Activated naive CD4-positive, alpha-beta T cell treated with anti-CD3 and anti-CD28 coated beads, Interleukin-2, amount 10 ng/mL, durations not matched to agents 7 days and 5 days (primary cell): Measurements from ENCODE around the gene MATN4.

Source experiments
- CTCF ChIA-PET: fragments of 350-600 bp; sonication (Branson Sonifier 250); formaldehyde crosslinking; loops from one replicate; lab custom pipeline; 2021; ENCODE audit warnings: antibody characterized with exemption; lab: Charles Lee
- DNase-seq: peaks from one replicate; pipeline ENCODE4 v3.0.0-alpha.2; 2020
- H3K27ac Mint-ChIP-seq: one replicate; pipeline ENCODE4 v1.8.0; 2021; ENCODE audit warnings: mild to moderate bottlenecking, moderate library complexity, mixed read lengths
- H3K27me3 Mint-ChIP-seq: one replicate; pipeline ENCODE4 v1.8.0; 2021; ENCODE audit warnings: mild to moderate bottlenecking, mixed read lengths
- H3K36me3 Mint-ChIP-seq: one replicate; pipeline ENCODE4 v1.8.0; 2021; ENCODE audit warnings: mixed read lengths
- H3K4me1 Mint-ChIP-seq: one replicate; pipeline ENCODE4 v1.8.0; 2021; ENCODE audit warnings: mixed read lengths
- H3K4me3 Mint-ChIP-seq: one replicate; pipeline ENCODE4 v1.8.0; 2021; ENCODE audit warnings: mild to moderate bottlenecking, moderate library complexity, mixed read lengths
- H3K9me3 Mint-ChIP-seq: one replicate; pipeline ENCODE4 v1.8.0; 2021; ENCODE audit warnings: mixed read lengths

Gene MATN4

GRCh38 chr20:45301824-45302271, 6.3 kb downstream of the MATN4 start:
- Mint-ChIP-seq H3K36me3 (no peaks in the 10 kb centered on the region), H3K27me3 (peaks cover 62% of the 10 kb centered on the region), H3K9me3 (no peaks in the 10 kb centered on the region), H3K4me3 (no peak overlapping the region), H3K4me1 (peaks cover 2% of the 10 kb centered on the region), H3K27ac (no peak overlapping the region)
- no peak for DNase-seq
- CTCF ChIA-PET: interaction anchor here (0.5 to 6.2 kb wide), 8 partner anchors 9 to 470 kb away, joined by 3 to 93 read pairs (median 5); no protein-coding TSS in a partner anchor

GRCh38 chr20:45300961-45301360, 7.1 kb downstream of the MATN4 start:
- DNase-seq: peak; percentile 58
- CTCF ChIA-PET: interaction anchor here (0.6 to 6.2 kb wide), 8 partner anchors 9 to 470 kb away, joined by 3 to 93 read pairs (median 5); no protein-coding TSS in a partner anchor
- Mint-ChIP-seq H3K36me3 (no peaks in the 10 kb centered on the region), H3K9me3 (no peaks in the 10 kb centered on the region), H3K4me1 (peaks cover 2% of the 10 kb centered on the region), H3K4me3 (no peak overlapping the region), H3K27ac (no peak overlapping the region), H3K27me3 (peaks cover 58% of the 10 kb centered on the region)

- DNase-seq: no peak
- no peak overlapping the region for H3K4me3 Mint-ChIP-seq
- H3K27me3 Mint-ChIP-seq: peaks cover 46% of the 10 kb centered on the region
- no peak overlapping the region for H3K27ac Mint-ChIP-seq
- H3K4me1 Mint-ChIP-seq: peaks cover 2% of the 10 kb centered on the region
- H3K9me3 Mint-ChIP-seq: peaks cover 2% of the 10 kb centered on the region
- H3K36me3 Mint-ChIP-seq: no peaks in the 10 kb centered on the region
- CTCF ChIA-PET: interaction anchor here (1.6 to 6.2 kb wide), 3 partner anchors 7 to 18 kb away, joined by 3 to 93 read pairs (median 31); no protein-coding TSS in a partner anchor
Observed at GRCh38 chr20:45299786-45300185, 8.3 kb downstream of the MATN4 start.

- no peak for DNase-seq
- no peak overlapping the region for H3K4me3 Mint-ChIP-seq
- peaks cover 2% of the 10 kb centered on the region for H3K9me3 Mint-ChIP-seq
- H3K36me3 Mint-ChIP-seq: no peaks in the 10 kb centered on the region
- peaks cover 44% of the 10 kb centered on the region for H3K27me3 Mint-ChIP-seq
- peaks cover 10% of the 10 kb centered on the region for H3K4me1 Mint-ChIP-seq
- CTCF ChIA-PET: interaction anchor here (0.9 to 1.0 kb wide), 2 partner anchors 15 to 154 kb away, joined by 3 to 4 read pairs; no protein-coding TSS in a partner anchor
- H3K27ac Mint-ChIP-seq: no peak overlapping the region
Observed at GRCh38 chr20:45297786-45298497, 10.2 kb downstream of the MATN4 start.

GRCh38 chr20:45294659-45295058, 13.4 kb downstream of the MATN4 start:
- DNase-seq: no peak
- Mint-ChIP-seq H3K4me1 (peaks cover 7% of the 10 kb centered on the region), H3K36me3 (no peaks in the 10 kb centered on the region), H3K4me3 (no peak overlapping the region), H3K27ac (no peak overlapping the region), H3K27me3 (peaks cover 55% of the 10 kb centered on the region), H3K9me3 (peaks cover 2% of the 10 kb centered on the region)
- CTCF ChIA-PET: interaction anchor here (0.6 to 5.5 kb wide), 36 partner anchors 8 to 504 kb away, joined by 3 to 93 read pairs (median 4); partner anchors contain the start of genes SLPI and SYS1

- H3K4me1 Mint-ChIP-seq: peaks cover 7% of the 10 kb centered on the region
- H3K27ac Mint-ChIP-seq: no peak overlapping the region
- H3K4me3 Mint-ChIP-seq: no peak overlapping the region
- no peak for DNase-seq
- H3K36me3 Mint-ChIP-seq: no peaks in the 10 kb centered on the region
- H3K27me3 Mint-ChIP-seq: peaks cover 53% of the 10 kb centered on the region
- H3K9me3 Mint-ChIP-seq: peaks cover 2% of the 10 kb centered on the region
- CTCF ChIA-PET: interaction anchor here (0.5 to 5.5 kb wide), 57 partner anchors 9 to 505 kb away, joined by 3 to 93 read pairs (median 4); partner anchors contain the start of genes KCNS1, MATN4, SLPI and SYS1
Observed at GRCh38 chr20:45294003-45294368, 14.1 kb downstream of the MATN4 start.

GRCh38 chr20:45293041-45294002, 14.8 kb downstream of the MATN4 start:
- peaks cover 59% of the 10 kb centered on the region for H3K27me3 Mint-ChIP-seq
- peak; percentile 87 for DNase-seq
- CTCF ChIA-PET: interaction anchor here (0.7 to 5.5 kb wide), 56 partner anchors 9 to 487 kb away, joined by 3 to 93 read pairs (median 4); partner anchors contain the start of genes KCNS1, MATN4, SLPI and SYS1
- H3K9me3 Mint-ChIP-seq: peaks cover 2% of the 10 kb centered on the region
- H3K36me3 Mint-ChIP-seq: no peaks in the 10 kb centered on the region
- H3K27ac Mint-ChIP-seq: no peak overlapping the region
- peaks cover 7% of the 10 kb centered on the region for H3K4me1 Mint-ChIP-seq
- peak overlapping the region; percentile 64 for H3K4me3 Mint-ChIP-seq

- Mint-ChIP-seq H3K27me3 (peaks cover 61% of the 10 kb centered on the region), H3K4me3 (no peak overlapping the region), H3K9me3 (peaks cover 2% of the 10 kb centered on the region), H3K4me1 (peaks cover 7% of the 10 kb centered on the region), H3K27ac (no peak overlapping the region), H3K36me3 (no peaks in the 10 kb centered on the region)
- DNase-seq: no peak
- CTCF ChIA-PET: interaction anchor here (1.0 to 5.5 kb wide), 20 partner anchors 11 to 479 kb away, joined by 3 to 93 read pairs (median 5); partner anchors contain the start of genes RBPJL, SLPI and WFDC5
Observed at GRCh38 chr20:45292343-45292742, 15.8 kb downstream of the MATN4 start.

GRCh38 chr20:45291526-45291925, 16.6 kb downstream of the MATN4 start:
- no peak overlapping the region for H3K27ac Mint-ChIP-seq
- peaks cover 7% of the 10 kb centered on the region for H3K4me1 Mint-ChIP-seq
- no peak for DNase-seq
- peaks cover 65% of the 10 kb centered on the region for H3K27me3 Mint-ChIP-seq
- CTCF ChIA-PET: interaction anchor here (1.0 to 5.5 kb wide), 24 partner anchors 9 to 479 kb away, joined by 3 to 93 read pairs (median 5); partner anchors contain the start of genes RBPJL, SLPI and WFDC5
- peaks cover 2% of the 10 kb centered on the region for H3K9me3 Mint-ChIP-seq
- H3K36me3 Mint-ChIP-seq: no peaks in the 10 kb centered on the region
- H3K4me3 Mint-ChIP-seq: no peak overlapping the region

- Mint-ChIP-seq H3K4me3 (no peak overlapping the region), H3K27me3 (peaks cover 65% of the 10 kb centered on the region), H3K36me3 (no peaks in the 10 kb centered on the region), H3K4me1 (peaks cover 7% of the 10 kb centered on the region), H3K27ac (no peak overlapping the region), H3K9me3 (peaks cover 2% of the 10 kb centered on the region)
- CTCF ChIA-PET: interaction anchor here (0.8 to 5.5 kb wide), 28 partner anchors 8 to 480 kb away, joined by 3 to 93 read pairs (median 5); partner anchors contain the start of genes RBPJL, SLPI and WFDC5
- peak; percentile 76 for DNase-seq
Observed at GRCh38 chr20:45290677-45291355, 17.3 kb downstream of the MATN4 start.

GRCh38 chr20:45289942-45290676, 18.0 kb downstream of the MATN4 start:
- Mint-ChIP-seq H3K4me1 (peaks cover 7% of the 10 kb centered on the region), H3K27ac (no peak overlapping the region), H3K9me3 (peaks cover 1% of the 10 kb centered on the region), H3K36me3 (no peaks in the 10 kb centered on the region), H3K4me3 (no peak overlapping the region), H3K27me3 (peaks cover 65% of the 10 kb centered on the region)
- CTCF ChIA-PET: interaction anchor here (0.6 to 5.5 kb wide), 23 partner anchors 7 to 499 kb away, joined by 3 to 93 read pairs (median 5); no protein-coding TSS in a partner anchor
- DNase-seq: no peak

GRCh38 chr20:45288860-45289259, 19.2 kb downstream of the MATN4 start:
- Mint-ChIP-seq H3K27me3 (peaks cover 58% of the 10 kb centered on the region), H3K36me3 (no peaks in the 10 kb centered on the region), H3K9me3 (no peaks in the 10 kb centered on the region), H3K4me1 (peaks cover 5% of the 10 kb centered on the region), H3K27ac (no peak overlapping the region), H3K4me3 (no peak overlapping the region)
- DNase-seq: no peak
- CTCF ChIA-PET: interaction anchor here (0.6 kb wide), 1 partner anchor 176 kb away, joined by 3 read pairs; no protein-coding TSS in a partner anchor
